Lower leg skin (tissue), 3 donors: Measurements from ENCODE around the gene CD38.

Experiments
- POLR2A ChIP-seq, 2 donors: fragments of 450-650 bp; IDR thresholded peaks; one replicate each; pipeline ENCODE4 v1.6.1; 2016 to 2017; ENCODE audit warnings: antibody characterized with exemption in 2 of 2, mild to moderate bottlenecking in 1 of 2, moderate library complexity in 1 of 2
- TF ChIP-seq, protein P1 (sequence below), 3 donors: fragments of 450-650 bp; IDR thresholded peaks; one replicate each; pipeline ENCODE4 v1.5.1; 2016; ENCODE audit warnings: antibody characterized with exemption in 3 of 3, mild to moderate bottlenecking in 3 of 3, moderate library complexity in 2 of 3

GRCh38 chr4:15874671-15875070 lies 96.5 kb downstream of the CD38 start:
- TF ChIP-seq, protein P1, sequence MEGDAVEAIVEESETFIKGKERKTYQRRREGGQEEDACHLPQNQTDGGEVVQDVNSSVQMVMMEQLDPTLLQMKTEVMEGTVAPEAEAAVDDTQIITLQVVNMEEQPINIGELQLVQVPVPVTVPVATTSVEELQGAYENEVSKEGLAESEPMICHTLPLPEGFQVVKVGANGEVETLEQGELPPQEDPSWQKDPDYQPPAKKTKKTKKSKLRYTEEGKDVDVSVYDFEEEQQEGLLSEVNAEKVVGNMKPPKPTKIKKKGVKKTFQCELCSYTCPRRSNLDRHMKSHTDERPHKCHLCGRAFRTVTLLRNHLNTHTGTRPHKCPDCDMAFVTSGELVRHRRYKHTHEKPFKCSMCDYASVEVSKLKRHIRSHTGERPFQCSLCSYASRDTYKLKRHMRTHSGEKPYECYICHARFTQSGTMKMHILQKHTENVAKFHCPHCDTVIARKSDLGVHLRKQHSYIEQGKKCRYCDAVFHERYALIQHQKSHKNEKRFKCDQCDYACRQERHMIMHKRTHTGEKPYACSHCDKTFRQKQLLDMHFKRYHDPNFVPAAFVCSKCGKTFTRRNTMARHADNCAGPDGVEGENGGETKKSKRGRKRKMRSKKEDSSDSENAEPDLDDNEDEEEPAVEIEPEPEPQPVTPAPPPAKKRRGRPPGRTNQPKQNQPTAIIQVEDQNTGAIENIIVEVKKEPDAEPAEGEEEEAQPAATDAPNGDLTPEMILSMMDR (IDR thresholded peaks at IDR 0.05): no peak
- TF ChIP-seq POLR2A (IDR thresholded peaks at IDR 0.05): no peak
